ENCODE data around the gene TROAP. TPM values are rescaled to one million over a fixed set of nuclear protein-coding genes. Genes with fewer than 3 reads are reported as not detected.
"Not testable (repeated sequence)": the region's sequence is repeated elsewhere in the genome, so short reads cannot be mapped to it uniquely, and the experiment has no call there.

TROAP gene
- total RNA-seq, 1 donor from 2014 or later, result 77.6 TPM

DNA sequence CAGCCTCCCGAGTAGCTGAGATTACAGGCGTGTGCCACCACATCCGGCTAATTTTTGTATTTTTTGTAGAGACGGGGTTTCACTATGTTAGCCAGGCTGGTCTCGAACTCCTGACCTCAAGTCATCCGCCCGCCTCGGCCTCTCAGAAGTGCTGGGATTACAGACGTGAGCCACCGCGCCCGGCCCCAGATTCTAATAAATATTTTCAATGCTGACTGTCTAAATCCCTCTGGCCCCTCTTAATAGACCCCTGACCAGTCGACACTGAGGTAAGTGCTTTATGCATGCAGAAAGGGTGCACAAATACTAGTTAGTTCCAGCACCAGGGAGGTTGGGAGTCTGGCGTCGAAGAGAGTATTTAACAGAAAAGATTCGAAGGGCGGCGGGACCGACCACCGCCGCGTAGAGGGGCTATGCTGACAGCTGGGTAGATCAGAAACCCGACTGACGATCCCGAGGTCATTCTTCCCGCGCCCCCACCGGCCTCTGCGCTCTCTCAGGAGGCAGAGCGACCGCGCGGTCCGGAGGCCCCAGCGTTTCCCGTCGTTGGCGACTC is 43.1 kb downstream of the TROAP start:
- intact Hi-C loops (cut with micrococcal nuclease), result loop anchor here (5.0 kb wide), 1 partner anchor 256 kb away; the partner anchor contains the start of gene PRPF40B

DNA sequence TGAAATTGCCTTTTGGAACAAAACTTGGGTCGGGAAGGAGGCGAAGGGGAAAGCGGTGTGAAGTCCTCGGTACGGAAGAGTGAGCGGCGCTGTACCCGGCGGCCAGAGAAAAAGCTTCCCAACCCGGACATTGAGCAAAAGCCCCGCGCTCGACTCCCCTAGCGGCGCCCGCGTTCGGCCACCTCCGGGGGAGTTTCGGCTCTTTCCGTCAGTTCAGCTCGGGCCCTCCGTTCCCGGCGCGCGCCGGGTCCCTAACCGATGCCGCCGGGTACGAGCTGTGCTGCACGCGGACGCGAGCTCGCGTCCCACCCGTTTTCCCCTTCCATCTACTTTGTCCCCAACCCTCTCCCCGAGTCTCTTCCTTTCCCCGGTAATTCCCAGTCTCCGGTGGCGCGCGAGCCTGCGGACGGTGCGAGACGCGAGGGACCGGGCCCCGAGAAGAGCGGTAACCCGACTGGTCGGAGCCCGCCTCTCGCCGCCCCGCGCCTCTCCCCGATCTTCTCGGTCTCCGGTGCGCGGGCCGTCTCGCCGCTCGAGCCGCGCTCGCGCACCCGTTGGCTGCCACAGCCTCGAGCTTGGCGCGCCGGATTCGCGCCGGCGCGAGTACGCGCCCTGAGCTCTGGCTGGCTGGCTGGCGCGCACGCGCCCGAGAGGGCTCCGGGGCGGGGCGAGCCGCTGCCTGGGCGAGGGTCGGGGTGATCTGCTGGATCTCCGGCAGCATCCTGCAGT is 43.8 kb downstream of the TROAP start:
- intact Hi-C loops (cut with micrococcal nuclease), result loop anchor here (5.0 kb wide), 1 partner anchor 255 kb away; the partner anchor contains the start of gene PRPF40B

DNA sequence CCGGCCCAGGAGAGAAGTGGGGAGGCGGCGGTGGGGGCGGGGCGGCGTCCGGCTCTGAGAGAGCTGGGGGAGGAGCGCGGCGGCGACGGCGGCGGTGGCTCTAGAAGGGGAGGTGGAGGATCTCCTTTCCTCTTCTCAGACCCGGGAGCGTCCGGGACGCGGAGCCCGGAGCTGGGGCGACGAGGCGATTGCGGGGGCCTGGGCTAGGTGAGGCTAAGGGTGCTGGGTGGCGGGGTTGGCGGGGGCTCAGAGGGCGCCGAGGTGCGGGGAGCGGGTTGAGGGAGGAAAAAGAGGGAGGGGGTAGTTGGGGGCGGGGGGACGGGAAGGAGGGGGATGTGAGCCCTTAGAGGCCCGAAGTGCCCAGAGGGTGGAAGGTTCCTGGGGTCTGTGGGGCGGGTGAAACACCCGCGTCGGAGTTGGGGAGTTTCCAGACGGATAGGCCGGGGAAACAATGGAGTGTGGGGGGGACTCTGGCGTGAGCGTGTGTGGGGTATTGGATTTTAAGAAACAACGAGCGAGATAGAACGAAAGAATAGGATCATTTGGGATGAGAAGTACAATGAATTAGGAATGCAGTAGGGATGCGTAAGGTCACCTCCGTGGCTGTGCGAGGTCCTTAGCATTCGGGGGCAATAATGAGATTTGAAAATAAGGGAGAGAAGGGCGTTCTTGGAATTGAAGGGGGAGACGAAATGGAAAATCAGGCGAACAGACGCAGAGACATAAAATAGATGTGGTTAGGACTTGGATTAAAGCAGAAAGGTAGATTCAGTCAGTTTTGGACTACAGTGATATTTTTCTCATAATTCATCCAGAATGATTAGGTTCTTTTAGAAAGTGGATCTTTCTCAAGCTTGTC is 44.6 kb downstream of the TROAP start, which contains the start of gene SPATS2:
SPATS2 (plus strand) TSS at position 82 of the 859 bp plus-strand sequence. CDS start 93,551 bp downstream, outside the sequence.
- intact Hi-C loops (cut with micrococcal nuclease), result loop anchor here (5.0 kb wide), 1 partner anchor 255 kb away; the partner anchor contains the start of gene PRPF40B

DNA sequence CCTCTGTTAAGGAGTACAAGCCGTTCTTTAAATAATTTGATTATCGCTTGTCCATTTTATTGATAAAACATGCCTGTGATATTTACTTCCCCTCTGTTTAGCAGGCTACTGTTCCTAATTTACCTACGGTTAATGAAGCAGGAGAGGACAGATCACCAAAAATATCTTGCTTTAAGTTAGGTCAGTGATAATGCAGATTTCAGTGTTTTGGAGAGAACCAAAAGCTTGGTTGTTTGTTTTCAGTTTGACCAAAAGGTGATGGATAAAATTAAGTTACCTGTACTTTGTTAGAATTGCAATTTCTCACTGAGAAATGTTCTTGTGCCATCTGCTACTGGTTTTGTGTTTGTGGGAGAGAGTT is 45.2 kb downstream of the TROAP start:
- intact Hi-C loops (cut with micrococcal nuclease), result loop anchor here (5.0 kb wide), 1 partner anchor 254 kb away; the partner anchor contains the start of gene PRPF40B

DNA sequence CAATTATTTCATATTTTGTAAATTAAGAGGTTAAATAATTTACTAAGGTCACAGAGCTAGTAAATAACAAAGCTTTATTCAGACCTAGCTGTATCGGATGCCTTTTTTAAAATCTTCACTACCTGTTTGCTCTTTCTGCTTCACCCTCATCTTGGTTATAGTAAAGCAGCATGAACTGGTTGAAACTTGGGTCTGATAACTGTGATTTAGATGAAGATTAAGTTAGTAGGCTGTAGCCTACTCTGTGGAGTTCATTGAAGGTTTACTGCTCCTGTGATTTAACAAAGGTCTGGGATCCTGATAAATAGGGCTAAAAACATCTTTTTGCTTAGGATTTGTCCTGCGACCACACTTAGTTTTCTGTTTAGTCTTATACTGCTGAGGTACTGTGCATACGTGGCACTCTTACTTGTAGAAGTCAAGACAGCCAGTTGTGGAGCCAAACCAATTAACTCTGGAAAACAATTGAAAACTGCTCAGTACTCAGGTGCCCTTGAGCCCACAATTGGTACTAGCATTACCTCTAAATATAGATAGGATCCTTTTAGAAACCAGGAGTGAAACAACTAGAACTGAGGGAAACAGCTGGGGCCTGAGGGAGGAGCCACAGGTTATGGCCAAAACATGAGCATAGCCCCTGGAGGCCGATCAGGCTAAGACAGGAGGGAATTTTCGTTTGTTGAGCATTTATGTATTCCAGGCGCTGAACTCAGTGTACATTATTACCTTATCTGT is 46.5 kb downstream of the TROAP start:
- intact Hi-C loops (cut with micrococcal nuclease), result loop anchor here (5.0 kb wide), 1 partner anchor 253 kb away; the partner anchor contains the start of gene PRPF40B

DNA sequence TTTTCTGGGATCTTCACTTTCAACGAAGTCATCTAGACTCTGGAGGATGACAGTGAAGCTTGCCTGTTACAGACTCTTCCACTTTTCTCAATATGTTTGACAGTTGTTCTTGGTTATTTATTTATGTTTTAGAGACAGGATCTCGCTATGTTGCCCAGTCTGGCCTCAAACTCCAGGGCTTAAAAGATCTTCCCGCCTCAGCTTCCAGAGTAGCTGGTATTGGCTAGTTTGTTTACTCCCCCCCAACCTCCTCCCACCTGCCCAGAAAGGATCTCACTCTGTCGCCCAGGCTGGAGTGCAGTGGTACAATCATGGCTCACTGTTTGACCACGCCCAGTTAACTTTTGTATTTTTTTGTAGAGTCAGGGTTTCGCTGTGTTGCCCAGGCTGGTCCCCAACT is 47.5 kb downstream of the TROAP start:
- intact Hi-C loops (cut with micrococcal nuclease), result no loop called here

DNA sequence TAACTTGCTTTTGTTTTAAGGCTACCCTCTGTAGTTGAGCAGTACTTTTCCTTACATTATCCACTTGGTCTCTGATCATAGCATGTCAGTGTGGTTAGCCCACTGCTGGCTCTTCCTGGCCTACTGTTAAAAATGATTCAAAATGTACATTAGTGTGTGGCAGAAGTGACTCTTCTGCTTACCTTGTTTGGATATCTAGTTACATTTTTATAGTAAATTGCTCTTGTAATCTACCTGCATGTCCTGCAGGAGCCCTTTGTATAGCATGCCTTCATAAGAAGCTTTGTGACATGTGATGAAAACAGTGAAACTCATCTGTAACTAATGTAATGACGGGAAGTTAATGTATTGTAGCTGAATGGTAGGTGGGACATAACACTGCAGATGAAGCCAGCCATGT is 52.4 kb downstream of the TROAP start:
- intact Hi-C loops (cut with micrococcal nuclease), result no loop called here

DNA sequence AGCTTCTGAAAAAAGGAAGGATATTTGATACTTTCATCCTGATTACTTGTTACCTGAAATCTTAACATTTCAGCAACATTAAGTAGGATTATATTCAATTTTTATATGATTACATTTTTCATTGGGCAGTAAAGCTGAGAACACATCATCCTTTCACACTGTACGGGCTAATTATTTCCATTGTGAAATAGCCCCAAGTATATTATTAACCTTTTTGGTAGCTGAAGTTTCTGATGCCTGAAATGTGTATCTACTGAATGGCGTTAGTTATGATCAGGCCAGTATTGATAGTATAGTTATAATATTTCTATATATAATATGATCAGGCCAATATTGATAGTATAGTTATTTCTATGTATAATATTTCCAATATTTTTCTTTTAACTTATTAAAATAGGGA is 54.3 kb downstream of the TROAP start:
- intact Hi-C loops (cut with micrococcal nuclease), result no loop called here

DNA sequence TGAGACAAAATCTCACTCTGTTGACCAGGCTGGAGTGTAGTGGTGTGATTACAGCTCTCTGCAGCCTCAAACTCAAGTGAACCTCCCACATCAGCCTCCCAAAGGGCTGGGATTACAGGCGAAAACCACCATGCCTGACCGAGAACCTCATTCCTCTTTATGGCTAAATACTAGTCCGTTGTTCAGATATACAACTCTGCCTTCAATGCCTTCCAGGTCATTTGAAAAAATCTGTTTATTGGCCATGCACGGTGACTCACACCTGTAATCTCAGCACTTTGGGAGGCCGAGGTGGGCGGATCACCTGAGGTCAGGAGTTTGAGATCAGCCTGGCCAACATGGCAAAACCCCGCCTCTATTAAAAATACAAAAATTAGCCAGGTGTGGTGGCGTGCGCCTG is 57.1 kb downstream of the TROAP start:
- intact Hi-C loops (cut with micrococcal nuclease), result not testable (repeated sequence)

Other genes with a start within 250 kb of the TROAP start
- 0.07 and 0.09 TPM in 2 replicates for gene DHH, start 228.5 kb upstream of the TROAP start, total RNA-seq
- gene LMBR1L, start 212.4 kb upstream of the TROAP start, total RNA-seq, result 45.4 and 47.4 TPM in 2 replicates
- gene TUBA1B, start 191.9 kb upstream of the TROAP start, total RNA-seq, result 2,161 and 2,173 TPM in 2 replicates
- 90.7 and 92.8 TPM in 2 replicates for gene TUBA1A, start 134.2 kb upstream of the TROAP start, total RNA-seq
- gene TUBA1C, start 58.2 kb upstream of the TROAP start, total RNA-seq, result 250 and 257 TPM in 2 replicates
- gene PRPH, start 28.1 kb upstream of the TROAP start, total RNA-seq, result not detected in 2 replicates
- not detected in 2 replicates for gene C1QL4, start 13.9 kb downstream of the TROAP start, total RNA-seq
- gene DNAJC22, start 23.6 kb downstream of the TROAP start, total RNA-seq, result 0.11 TPM in 1 of 2 replicates, not detected in the other
- gene SPATS2, start 44.2 kb downstream of the TROAP start, total RNA-seq, result 14.6 and 17.5 TPM in 2 replicates
- 0.82 and 1.2 TPM in 2 replicates for gene KCNH3, start 215.8 kb downstream of the TROAP start, total RNA-seq
- 90.8 and 91.2 TPM in 2 replicates for gene MCRS1, start 244.9 kb downstream of the TROAP start, total RNA-seq

Data from T-helper 2 cell treated with Interferon-gamma antibody and Interleukin-4, amounts not matched to agents 100 ng/mL and 5 ng/mL, for 36 hours (primary cell).